Uterus (tissue), 2 donors: ENCODE results near the gene A2M.

Experiments
- CTCF ChIP-seq, 4 experiments: fragments of 200-600 bp in 2 of 4; fragments of 450-650 bp in 2 of 4; sonication (generic) in 2 of 4; IDR thresholded peaks; one replicate each; pipeline ENCODE4 v1.5.1; 2016 to 2019; ENCODE audit warnings: antibody characterized with exemption in 4 of 4, mild to moderate bottlenecking in 2 of 4, moderate library complexity in 1 of 4
- POLR2A ChIP-seq, 2 donors: fragments of 450-650 bp; IDR thresholded peaks; one replicate each; pipeline ENCODE4 v1.6.1; 2016; ENCODE audit warnings: antibody characterized with exemption in 2 of 2, mild to moderate bottlenecking in 1 of 2, moderate library complexity in 1 of 2

DNA sequence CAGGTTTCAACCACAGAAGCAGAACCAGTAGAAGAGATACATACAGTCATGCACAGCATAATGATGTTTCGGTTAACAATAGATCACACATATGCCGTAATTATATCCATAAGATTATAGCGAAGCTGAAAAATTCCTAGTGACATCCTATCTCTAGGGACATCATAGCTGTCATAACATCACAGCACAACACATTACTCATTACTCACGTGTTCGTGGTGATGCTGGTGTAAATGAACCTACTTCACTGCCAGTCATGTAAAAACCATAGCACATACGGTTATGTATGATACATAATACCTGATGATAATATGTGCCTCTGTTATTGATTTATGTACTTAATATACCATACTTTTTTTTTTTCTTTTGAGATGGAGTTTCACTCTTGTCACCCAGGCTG, 81.6 kb downstream of the A2M start:
- TF ChIP-seq CTCF (IDR thresholded peaks at IDR 0.05): no peak
- no peak for TF ChIP-seq POLR2A (IDR thresholded peaks at IDR 0.05)
